ENCODE measurements around the gene LRRC63. TPM values are rescaled to one million over a fixed set of nuclear protein-coding genes. Genes with fewer than 3 reads are reported as not detected.

Gene LRRC63
- polyA plus RNA-seq, 1 of the 3 experiments (the other 2 are of a cell fraction): 0.03 TPM

- no peak for DNase-seq
- Histone ChIP-seq H3F3A (replicated peaks; ENCODE audit: insufficient read depth) (no peaks in the 10 kb centered on the region), H3K79me2 (ENCODE audit: insufficient read depth) (no peaks in the 10 kb centered on the region), H3K9ac (no peak overlapping the region), H3K4me1 (ENCODE audit: control insufficient read depth in 1 of 2, insufficient read depth in 2 of 2, low read depth in 1 of 2, low read length in 1 of 2) (no peaks in the 10 kb centered on the region), H2AFZ (ENCODE audit: low read depth) (no peak overlapping the region), H3K27me3 (ENCODE audit: insufficient read depth) (no peaks in the 10 kb centered on the region), H3K9me3 (no peaks in the 10 kb centered on the region), H4K20me1 (ENCODE audit: insufficient read depth) (no peaks in the 10 kb centered on the region), H3K4me2 (no peak overlapping the region), H3K9me2 (no peaks in the 10 kb centered on the region), H3K36me3 (replicated peaks in 1 of 2; ENCODE audit: control insufficient read depth in 1 of 2, insufficient read depth in 2 of 2, low read length in 1 of 2) (no peaks in the 10 kb centered on the region), H3K27ac (ENCODE audit: low read depth in 2 of 2, low read length in 1 of 2) (no peak overlapping the region), H3K4me3 (ENCODE audit: low read depth in 2 of 2, low read length in 1 of 2) (no peak overlapping the region)
- ChIA-PET POLR2A (no interaction called here), CTCF (interaction anchor here (0.8 to 1.2 kb wide), 2 partner anchors 9 to 24 kb away, joined by 3 read pairs; no protein-coding TSS in a partner anchor)
- no peak for TF ChIP-seq CTCF (IDR thresholded peaks at IDR 0.05)
- no peak for TF ChIP-seq TEAD4 (IDR thresholded peaks at IDR 0.05; ENCODE audit: borderline replicate concordance, insufficient read depth)
- no peak for TF ChIP-seq FOXM1 (IDR thresholded peaks at IDR 0.05; ENCODE audit: low read depth)
- no peak for TF ChIP-seq NRF1 (IDR thresholded peaks at IDR 0.05; ENCODE audit: low read depth, low read length)
- TF ChIP-seq CHD2 (IDR thresholded peaks at IDR 0.05; ENCODE audit: low read length, partially characterized antibody): no peak
- no peak for TF ChIP-seq MXI1 (IDR thresholded peaks at IDR 0.05; ENCODE audit: low read depth, low read length)
- no peak for TF ChIP-seq PBX3 (IDR thresholded peaks at IDR 0.05)
- TF ChIP-seq YY1 (IDR thresholded peaks at IDR 0.05; ENCODE audit: low read depth): no peak
- TF ChIP-seq NFIC (IDR thresholded peaks at IDR 0.05; ENCODE audit: borderline replicate concordance): no peak
- no peak for TF ChIP-seq GATA2 (CRISPR knock-in tag; IDR thresholded peaks at IDR 0.05)
- TF ChIP-seq RCOR1 (IDR thresholded peaks at IDR 0.05; ENCODE audit: low read length): no peak
- no peak for TF ChIP-seq MEF2A (IDR thresholded peaks at IDR 0.05; ENCODE audit: borderline replicate concordance, low read depth)
- TF ChIP-seq TCF12 (IDR thresholded peaks at IDR 0.05): no peak
- no peak for TF ChIP-seq POLR2AphosphoS5 (IDR thresholded peaks at IDR 0.05; ENCODE audit: low read depth, low read length)
- no peak for TF ChIP-seq MAX (IDR thresholded peaks at IDR 0.05; ENCODE audit: low read depth)
- TF ChIP-seq SIN3A (IDR thresholded peaks at IDR 0.05; ENCODE audit: borderline replicate concordance, low read depth, low read length): no peak
- TF ChIP-seq RXRA (IDR thresholded peaks at IDR 0.05; ENCODE audit: borderline replicate concordance, low read depth): no peak
- WGBS (ENCODE audit: low lambda C conversion rate): 28% methylated on average over 1 of the region's 1 CpG
These were observed 101.3 kb downstream of the LRRC63 start for GRCh38 chr13:46313024-46313423.
